ENCODE data around the gene CAMK1G.

The CAMK1G gene

GRCh38 chr1:209601809-209602657, 18.5 kb downstream of the CAMK1G start:
- peak in 1 of 5 donors; percentile 54 for DNase-seq

- DNase-seq: no peak
Observed at GRCh38 chr1:209603877-209604276, 20.4 kb downstream of the CAMK1G start.

DNA sequence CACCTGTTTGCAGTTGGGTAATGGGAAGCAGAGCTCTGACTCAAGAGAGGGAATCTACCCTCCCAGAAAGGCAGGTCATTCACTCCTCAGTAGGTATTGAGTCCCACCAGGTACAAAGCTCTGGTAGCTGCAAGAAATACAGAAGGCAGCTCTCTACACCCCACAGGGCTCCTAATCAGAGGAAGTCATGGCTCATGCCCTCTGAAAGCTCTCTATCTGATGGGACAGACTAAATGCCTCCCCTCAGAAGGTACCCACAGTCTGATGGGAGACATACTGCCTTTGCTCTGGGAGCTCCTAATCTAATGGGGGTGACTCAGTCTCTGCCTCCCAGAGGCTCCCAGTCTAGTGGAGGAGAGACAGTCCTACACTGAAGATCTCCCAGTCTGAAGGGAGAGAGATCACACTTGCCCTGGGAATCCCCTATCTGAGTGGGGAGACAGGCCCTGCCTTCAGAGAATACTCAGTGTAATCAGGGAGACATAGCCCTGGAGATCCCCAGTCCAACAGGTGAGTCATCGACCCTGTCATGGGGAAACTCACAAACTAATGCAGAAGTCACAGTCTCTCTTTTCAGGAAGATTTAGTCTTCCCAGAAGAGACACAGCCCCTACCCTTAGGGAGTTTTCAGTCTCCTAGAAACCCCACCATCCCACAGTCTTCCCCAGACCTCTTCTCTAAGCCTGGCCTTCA, 23.7 kb downstream of the CAMK1G start:
- peak in 1 of 5 donors; percentile 26 for DNase-seq

DNA sequence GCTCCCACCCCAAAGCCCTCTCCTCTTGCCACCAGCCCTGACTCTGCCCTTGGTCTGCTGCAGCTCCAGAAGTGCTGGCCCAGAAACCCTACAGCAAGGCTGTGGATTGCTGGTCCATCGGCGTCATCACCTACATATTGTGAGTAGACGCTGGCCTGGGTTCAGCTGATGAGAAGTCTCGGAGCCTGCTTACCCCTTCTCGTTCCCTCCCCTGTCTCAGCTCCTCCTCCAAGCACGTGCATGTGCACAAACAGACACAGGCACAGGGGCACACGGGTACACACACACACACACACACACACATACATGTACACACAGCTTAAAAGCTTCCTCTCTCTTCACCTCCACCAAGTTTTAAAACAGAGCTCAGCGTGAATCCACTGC, 24.3 kb downstream of the CAMK1G start:
- no peak for DNase-seq

- DNase-seq: no peak
Observed at GRCh38 chr1:209609041-209609790, 25.7 kb downstream of the CAMK1G start.

DNA sequence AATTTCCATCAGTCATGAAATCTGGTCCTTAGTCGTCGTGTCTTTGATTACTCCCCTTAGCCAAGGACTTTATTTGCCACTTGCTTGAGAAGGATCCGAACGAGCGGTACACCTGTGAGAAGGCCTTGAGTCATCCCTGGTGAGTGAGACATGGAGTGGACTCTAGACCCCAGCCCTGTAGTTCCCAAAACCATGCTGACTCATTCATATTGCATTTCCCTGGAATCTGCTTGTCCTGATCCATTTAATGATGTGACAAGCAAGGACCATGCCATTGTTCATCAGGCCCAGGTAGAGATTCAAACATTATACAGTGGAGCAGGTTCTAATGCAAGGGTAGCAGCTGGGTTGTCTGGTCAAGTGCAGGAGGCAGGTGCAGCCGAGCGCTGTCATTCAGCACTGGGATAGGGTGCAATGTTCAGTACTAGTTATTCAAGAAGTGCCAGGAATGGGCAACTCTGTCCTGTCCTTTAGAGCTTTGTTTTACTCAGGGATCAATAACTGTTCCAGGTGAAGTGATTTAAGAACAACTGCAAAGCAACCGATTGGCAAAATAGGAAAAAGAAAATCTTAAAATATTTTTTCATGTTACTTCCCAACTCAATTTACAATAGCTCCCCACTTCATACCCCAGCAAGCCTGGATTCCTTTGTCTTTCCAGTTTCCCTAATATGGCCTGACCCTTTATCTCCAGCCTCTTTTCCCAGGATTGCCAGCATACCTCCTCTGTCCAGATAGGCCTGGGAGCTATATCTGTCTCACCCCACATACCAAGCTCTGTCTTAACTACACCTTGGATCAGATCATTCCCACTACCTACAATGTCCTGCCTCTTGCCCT, 26.5 kb downstream of the CAMK1G start:
- DNase-seq: no peak

DNA sequence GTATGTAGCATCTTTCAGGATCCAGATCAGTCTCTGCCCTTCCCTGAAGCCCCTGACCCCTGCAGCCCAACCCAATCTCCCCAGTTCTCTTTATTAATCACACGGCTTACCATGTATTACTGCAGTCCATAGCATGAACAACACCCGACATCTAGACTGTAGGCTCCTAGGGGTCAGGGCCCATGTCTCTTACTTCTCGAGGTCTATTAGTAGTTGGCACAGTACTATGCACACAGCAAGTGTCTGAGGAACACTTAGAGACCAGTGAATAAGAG, 27.1 kb downstream of the CAMK1G start:
- no peak for DNase-seq

GRCh38 chr1:209611771-209612570, 28.5 kb downstream of the CAMK1G start:
- peak in 1 of 5 donors; percentile 66 for DNase-seq

- DNase-seq: peak in 1 of 5 donors; percentile 62
Observed at GRCh38 chr1:209612646-209613399, 29.3 kb downstream of the CAMK1G start.

DNA sequence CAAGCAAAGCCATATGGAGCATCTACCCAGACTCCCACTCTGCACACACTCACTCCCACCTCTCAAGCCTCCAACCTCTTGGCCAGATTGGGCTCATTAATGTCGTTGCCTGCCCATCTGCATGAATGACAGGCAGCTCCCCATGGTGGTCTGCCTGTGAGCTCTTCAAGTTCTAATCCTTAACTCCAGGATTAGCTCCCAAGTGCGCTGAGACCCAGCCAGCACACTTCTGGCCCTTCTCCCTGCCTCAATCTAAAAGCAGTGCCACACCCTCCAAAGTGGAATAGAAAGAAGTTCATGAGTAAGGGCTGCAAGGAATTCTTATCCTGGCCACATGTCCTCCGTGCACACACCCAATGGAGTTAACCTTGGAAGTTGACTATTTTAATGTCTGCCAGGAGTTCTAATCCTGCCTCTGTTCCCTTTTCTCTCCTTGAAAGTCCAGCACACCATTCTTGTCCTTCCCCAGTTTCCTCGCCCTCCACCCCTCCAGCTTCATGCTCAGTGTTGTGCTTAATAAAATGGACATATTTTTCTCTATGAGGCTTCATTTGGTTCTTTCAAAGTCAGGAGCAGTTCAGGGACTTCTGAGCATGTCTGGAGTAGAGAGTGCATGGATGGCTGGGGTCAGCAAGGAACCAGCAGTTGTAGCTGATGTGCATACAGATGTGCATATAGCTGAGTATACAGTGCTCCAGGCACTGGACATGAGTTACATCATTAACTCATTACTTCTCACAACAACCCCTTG, 30.1 kb downstream of the CAMK1G start:
- no peak for DNase-seq

DNA sequence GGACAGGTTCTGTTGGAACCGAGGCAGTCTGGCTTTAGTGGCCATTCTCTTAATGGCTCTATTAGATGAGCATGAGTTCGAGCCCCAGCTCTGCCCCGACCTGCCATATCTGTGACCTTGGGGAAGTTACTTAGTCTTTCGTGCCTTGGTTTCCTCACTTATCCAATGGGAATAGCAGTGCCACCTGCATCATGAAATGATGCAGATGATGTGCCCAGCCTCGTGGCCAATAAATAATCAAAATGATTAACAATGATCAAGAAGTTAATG, 30.6 kb downstream of the CAMK1G start:
- DNase-seq: no peak

DNA sequence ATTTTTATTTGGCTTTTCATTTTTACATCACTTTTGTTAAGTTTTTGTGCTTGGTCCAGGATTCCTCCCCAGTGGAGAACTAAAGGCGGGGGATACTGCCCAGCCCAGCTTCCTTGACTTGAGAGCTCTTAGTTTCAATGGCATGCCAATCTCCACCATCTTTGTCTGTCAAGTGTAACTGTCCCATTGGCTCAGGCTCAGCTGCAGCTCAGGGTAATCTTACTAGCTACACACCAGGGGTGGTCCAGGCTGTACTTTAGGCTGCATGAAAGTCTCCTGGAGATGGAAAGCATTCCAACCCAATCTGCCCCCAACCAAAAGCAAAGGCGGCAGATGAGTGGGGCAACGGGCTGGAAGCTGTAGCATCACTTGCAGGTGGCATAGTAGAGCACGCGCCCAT, 31.4 kb downstream of the CAMK1G start:
- DNase-seq: no peak

DNA sequence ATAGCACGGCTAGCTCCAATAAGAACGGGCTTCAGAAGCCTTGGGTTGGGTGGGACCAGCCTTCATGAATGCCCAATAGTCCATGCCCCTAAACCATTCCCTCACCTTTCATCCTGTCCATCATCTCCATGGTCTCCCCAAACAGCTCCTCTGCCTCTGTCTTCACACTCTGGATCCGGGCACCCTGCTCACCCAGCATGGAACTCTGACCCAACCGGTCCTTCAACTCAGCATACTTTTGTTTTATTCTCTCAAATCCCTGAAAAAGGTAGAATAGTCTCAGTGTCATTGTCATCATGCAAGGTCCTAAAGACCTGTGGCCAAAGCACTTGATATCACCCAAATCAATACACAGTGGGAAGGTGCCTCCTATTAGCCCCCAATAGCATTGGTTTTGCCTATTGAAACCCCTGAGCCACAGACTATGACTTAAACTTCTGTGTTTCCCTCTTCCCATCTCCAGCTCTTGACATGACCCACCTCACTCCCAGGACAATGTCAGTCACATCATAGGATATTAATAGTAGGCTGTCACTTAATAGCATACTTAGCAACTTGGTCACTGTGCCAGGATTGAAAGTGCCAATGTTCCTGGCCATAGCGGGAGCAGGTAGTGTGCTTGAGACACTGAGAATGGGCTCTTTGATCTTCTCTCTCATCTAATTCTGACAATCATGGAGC, 33.0 kb downstream of the CAMK1G start:
- DNase-seq: no peak

GRCh38 chr1:209617047-209617673, 33.6 kb downstream of the CAMK1G start:
- no peak for DNase-seq

- no peak for DNase-seq
Observed at GRCh38 chr1:209617755-209618154, 34.2 kb downstream of the CAMK1G start.

DNA sequence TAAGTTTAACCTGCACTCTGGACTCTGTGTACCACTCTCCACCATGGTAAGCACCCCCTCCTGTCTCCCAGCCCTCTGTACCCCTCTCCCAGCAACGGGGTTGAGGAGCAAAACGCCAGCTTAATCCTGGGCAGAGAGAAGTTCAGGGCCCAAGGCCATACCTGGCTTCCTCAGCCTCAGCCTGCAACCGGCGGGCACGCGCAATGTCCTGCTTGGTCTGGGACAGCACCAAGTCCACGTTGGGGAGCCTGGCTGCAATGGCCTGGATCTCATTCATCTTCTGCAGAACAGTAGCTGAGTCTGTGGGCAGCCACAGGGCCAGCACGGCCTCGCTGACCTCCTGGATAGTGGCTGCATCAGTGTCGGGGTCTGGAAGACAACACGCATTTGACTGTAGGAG, 34.8 kb downstream of the CAMK1G start:
- DNase-seq: no peak

DNA sequence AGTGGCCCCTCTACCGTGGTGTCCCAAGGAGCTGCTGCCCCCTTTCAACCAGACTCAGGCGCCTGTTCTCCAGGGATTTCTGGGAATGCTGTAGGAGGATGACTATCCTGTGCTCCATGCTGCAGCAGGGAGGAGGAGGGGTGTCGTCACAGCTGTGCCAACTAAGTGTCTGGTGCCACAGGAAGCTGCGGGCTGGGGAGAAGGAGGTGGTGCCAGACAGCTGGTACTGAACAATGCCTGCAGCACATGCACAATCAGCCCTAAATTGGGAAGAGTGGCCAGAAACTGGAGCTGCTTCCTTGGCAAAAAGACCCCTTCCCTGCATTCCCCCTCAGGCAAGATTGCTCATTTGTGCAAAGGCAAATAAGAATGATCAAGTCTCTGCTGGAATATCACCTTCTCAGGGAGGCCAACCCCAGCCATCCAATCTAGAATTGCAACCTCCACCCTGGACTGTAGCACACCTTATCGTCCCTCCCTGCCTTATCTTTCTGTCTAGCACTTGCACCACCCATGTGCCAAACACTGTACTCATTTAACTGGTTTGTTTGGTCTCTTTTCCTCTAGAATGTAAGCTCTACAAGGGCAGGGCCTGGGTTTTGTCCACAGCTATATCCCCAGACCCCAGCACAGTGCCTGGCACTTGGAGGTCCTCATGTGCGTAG, 35.4 kb downstream of the CAMK1G start:
- DNase-seq: no peak

DNA sequence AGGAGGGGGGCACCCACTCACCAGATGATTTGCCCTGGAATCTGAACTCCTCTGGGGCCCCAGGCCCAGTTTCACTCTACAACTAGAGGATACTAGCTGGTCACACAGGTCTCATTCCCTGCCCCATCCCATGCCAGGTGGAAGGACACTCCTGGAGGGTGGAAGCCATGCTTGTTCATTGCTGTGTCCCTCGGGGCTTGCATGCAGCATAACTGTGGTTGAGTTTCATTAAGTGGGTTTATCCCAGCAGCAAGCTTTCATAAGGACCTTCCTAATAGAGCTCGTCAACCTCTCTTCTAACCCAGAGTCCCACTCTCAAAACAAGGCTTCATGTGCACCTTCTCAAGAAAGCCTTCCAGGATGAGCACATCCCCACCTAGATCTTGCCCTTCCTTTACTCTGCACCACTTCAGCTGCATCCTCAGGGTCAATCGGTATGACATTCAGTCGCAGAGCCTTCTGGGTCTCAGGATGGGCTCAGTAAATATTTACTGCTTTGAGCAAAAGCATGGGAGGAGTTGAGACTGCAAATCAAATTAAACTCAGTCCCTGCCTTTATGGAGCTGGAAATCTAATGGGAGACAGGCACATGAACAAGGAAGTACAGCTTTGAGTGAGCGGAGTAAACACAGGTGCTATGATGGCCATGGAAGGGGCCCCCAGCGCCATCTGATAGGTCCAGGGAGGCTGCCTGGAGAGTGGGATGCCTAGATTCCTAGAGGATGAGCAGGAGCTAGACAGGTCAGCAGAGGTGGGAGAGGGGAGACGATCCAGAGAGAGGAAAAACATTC, 36.4 kb downstream of the CAMK1G start:
- DNase-seq: no peak
